IPS DF 4.7 (cell line): ENCODE data around the gene ELMO1.
"Not testable (repeated sequence)": the region's sequence is repeated elsewhere in the genome, so short reads cannot be mapped to it uniquely, and the experiment has no call there.

ENCODE experiments used
- DNase-seq: peaks from one replicate; pipeline ENCODE4 v3.0.0-alpha.2; 2013; ENCODE audit warnings: low spot score; ENCODE audit errors: extremely low read depth

The ELMO1 gene

DNA sequence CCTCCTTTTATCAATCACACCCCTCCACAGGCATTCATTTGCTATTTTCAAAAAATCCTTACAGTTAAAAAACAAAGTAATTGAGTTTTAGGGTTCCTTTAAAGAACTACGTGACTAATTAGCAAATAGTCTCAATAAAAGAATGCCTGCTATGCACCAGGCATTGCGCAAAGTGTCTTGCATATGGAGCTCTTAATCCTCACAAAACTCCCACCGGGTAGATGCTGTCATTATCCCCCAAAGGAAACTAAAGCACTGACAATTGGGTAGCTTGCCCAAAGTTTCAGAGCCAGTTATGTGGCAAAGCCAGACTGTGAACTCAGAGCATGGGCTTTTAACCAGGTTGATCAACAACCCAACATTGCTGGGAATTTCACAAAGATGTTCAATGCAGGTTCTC lies 305.7 kb downstream of the ELMO1 start:
- no peak for DNase-seq

DNA sequence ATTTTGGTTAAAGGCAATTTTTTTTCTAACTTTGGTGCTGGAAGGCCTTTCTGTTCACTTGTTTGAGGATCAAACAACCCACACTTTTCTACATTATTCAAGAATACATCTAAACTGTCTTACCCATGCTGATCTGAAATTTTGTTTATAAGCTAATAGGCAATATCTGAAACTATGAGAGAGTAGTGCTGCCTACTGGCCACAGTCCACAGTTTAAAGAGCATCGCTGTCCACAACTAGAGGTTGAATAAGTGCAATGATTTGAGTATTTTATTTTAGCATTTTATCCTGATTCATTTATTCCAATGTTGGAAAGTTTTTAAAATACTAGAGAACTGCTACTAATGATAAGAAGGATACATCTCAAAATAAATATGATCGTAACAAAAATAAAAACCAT lies 306.9 kb downstream of the ELMO1 start:
- DNase-seq, result no peak

DNA sequence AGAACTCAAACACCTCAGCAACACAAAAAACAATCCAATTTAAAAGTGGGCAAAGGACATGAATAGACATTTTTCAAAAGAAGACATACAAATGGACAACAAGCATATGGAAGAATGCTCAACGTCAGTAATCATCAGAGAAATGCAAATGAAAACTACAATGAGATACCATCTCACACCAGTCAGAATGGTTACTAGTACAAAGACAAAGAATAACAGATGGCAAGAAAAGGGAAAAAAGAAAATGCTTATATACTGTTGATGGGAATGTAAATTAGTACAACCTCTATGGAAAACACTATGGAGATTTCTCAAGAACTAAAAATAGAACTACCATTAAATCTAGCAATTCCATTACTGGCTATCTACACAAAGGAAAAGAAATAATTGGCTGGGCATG lies 314.8 kb downstream of the ELMO1 start:
- DNase-seq, result not testable (repeated sequence)

DNA sequence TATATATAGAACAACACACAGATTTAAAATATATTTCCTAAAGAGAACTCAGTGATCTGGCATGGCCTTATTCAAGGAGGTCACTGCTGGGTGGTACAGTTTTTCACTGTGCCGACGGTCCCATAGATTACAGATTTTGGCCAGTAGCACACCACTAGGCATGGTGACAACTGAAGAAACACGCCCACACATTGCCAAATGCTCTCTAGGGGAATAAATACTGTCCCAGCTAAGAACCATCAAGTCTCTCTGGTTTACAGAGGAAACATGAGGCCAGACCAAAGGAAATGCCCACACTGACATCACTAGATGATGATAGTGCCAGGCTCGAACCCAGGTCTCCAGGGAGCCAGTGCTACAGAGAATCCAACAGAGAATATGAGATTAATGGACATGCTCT lies 316.8 kb downstream of the ELMO1 start:
- DNase-seq, result no peak

DNA sequence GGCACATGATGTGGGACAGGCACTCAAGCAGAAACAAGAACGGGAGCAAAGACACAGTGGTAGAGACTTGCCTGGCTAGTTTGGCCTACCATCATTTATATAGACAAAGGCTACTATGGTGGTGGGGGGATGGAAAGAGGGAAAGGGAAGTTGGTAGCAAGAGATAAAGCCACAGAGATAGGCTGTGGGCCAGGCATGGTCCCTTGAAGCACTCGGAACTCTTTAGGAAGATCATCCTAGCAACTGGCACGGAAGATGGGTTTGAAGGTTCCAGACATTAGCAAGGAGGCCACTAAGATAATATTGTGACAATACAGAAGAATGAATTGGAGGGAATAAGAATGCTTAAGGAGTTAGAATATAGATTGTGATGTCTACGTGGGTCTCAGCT lies 319.6 kb downstream of the ELMO1 start:
- DNase-seq, result no peak

DNA sequence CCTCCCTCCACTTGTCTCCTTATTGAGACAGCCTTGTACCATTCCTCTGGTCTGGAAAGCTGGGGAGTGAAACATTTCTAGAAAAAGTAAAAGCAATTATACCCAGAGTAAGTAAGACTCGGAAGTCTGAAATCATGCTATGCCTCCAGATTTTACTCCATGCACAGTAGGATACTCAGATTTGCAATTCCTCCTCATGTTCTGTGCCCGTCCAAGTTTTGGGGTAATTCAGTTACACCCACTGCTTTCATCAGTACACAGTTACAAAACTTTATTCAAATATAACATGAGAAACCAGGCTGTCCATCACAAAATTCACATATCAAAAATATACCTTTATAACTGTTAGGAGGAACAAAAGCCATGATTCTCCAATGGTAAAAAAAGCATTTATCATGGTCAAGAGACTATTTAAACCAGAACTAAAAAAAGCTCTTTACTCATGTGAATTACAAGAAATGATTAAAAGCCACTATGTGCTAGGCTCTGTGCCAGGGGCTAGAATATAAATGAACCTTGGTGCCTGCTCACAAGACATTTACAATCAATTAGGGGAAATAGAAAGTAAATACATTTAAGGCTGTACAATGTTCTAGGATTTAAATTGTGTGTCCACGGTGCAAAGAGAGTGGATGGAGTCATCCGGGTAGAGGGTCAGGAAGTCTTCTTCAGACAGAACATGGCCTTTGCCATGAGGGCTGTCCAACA lies 320.2 kb downstream of the ELMO1 start:
- no peak for DNase-seq

DNA sequence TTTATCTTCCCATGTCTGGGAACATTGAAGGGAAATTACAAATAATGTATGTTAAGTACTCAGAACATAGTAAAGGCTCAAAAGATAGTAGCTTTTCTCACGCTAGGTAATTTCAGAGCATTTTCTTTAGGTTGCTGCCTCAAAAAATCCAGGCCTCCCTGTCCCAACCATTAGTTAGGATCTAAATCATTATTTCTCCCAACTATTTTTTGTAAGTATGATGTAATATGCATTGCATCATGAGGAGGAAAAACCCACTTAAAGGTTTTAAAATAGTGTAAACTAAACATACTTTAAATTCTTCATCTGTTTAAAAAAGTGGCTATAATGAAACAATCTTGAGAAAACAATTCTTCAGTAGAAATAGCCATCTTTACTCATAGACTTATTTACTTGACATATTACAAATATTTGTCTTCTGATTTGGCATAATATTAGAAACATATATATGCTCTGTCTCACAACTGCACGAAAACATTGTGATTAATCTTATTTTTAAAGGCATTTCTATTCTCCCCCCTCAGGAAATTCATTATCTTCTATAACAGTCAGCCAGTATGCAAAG lies 329.3 kb downstream of the ELMO1 start:
- no peak for DNase-seq

DNA sequence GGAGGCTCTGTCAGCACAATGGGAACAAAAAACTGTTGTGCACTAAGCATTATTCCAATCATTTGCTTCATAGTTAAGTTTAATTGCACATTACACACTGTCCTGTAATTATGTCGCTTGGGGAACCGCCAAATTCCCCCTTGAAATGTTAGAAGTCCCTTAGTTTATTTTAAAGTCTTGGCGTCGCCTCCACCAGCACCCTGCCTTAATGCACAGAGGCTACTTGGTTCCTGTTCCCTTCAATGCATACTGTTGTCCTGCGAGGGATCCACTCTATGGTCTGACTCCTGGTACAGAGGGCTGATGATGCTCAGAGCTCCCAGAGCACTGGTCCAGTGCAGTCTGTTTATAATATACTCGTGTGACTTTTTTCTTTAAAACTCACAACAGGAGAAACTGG lies 330.7 kb downstream of the ELMO1 start:
- DNase-seq, result no peak

DNA sequence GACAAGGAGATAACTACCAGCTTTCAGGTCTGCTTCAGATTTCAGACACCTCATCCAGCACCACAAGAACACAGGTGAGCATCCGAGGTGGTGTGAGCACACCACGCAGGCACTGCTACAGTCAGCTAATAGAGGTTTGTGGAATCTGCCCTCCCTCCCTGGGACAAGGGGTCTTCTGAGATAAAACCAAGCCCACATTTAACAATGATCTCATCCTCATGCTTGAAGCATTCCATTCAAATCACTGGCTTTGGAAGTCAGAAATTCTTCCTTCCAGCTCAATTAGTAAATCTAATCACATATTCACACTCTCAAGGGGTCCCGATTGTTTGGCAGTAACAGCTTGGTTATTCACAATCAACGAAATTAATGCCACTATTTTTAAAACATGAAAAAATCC lies 331.4 kb downstream of the ELMO1 start:
- DNase-seq, result peak; percentile 69

DNA sequence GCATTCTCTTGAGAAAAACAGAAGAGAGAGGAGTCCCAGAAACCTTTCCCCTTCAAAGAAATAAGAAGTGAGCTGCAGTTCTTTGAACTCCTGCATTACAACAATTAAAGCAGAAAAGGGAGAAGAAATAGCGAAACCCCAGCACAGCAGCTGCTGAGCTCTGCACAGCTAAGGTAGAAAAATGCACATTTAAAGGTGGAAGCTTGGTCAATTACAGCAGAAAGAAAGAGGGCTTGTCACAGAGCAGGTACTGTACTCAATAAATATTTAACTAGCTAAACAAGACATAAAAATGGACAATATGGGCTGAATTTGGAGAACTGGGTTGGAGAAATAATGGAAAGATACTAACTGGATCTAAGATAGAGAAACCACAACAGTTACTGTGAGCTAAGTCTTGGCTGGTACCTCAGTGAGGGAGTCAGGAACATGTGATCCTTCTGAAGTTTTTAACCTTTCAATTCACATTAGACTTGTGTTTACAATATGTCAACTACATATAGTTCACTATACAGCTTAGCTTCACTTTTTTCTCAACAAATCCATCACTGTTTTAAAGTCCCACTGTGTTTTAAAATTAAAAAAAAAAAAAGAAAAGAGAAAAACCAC lies 332.5 kb downstream of the ELMO1 start:
- DNase-seq, result no peak

DNA sequence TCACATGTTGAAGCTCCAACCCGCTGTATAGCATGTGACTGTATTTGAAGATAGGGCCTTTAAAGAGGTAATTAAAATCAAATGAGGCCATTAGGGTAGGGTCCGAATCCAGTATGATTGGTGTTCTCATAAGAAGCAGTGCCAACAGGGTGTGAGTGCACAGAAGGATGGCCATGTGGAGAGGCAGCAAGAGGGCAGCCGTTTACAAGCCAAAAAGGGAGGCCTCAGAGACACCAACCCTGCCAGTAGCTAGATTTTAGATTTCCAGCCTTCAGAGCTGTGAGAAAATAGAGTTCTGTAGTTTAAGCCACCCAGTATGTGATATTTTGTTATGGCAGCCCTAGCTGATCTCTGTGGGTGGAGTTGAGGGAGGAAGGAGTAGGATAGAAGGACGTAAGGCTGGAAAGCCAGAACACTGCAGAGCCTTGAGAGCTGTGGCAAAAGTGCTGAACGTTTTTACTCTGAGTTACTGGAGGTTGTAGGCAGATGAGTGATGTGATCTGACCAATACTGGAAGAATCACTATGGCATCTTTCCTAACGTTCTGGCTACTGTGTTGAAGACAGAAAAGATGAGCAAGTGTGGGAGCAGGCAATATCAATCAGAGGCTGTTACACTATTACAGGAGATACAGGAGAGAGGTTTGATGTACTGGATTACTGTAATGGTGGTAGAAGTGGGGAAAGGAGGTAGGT lies 334.9 kb downstream of the ELMO1 start:
- DNase-seq, result no peak

DNA sequence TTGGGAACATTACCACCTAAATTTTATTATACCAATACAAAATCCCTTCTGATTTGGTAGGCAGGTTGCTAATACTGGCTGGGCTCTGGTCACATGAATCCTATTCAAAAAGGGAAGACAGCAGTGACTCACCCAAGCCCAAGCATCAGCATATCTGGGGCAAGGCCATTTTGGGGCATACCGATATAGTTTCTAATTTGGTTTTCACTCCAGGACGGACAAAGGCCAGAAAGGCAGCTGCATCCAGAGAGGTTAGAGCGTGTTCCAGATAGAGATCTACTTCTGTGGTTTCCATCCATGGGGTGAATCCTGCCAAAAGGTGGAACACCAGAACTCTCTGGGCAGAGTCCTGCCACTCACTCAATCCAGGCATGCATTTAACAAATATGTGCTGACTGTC lies 335.8 kb downstream of the ELMO1 start:
- no peak for DNase-seq

DNA sequence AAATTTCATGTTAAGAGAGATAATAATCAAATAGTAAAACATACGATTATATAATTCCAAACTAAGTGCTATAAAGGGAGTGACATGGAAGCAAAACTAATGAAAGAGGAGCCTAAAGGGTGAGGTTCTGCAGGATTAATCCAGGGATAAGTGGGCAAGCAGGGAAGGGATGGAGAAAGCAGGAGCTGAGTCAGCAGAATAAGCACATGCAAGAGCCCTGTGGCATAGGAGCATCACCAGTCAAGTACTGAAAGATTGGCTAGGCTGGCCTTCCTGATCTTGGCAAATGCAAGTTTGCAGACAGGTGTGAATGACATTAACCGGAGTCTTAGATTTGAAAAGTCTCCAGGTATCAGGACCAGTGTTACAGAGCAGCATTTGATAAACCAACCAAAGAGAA lies 336.4 kb downstream of the ELMO1 start:
- DNase-seq, result no peak

DNA sequence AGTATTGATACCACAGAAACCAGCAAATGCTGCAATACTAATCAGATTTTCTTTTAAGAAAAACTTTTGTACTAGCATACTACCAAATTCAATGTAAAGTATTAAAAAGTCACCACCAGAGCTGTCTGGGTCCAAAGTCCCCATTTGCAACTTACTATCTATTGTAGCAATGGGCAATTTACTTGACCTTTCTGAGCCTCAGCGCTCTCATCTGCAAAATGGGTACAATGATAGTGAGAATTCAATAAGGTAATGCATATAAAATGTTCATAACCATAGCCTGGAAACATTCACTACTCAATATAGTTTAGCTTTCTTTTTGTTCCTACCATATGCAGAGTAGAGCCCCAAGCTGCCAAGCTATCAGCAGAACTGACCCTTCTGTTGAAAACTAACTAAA lies 337.2 kb downstream of the ELMO1 start:
- no peak for DNase-seq

DNA sequence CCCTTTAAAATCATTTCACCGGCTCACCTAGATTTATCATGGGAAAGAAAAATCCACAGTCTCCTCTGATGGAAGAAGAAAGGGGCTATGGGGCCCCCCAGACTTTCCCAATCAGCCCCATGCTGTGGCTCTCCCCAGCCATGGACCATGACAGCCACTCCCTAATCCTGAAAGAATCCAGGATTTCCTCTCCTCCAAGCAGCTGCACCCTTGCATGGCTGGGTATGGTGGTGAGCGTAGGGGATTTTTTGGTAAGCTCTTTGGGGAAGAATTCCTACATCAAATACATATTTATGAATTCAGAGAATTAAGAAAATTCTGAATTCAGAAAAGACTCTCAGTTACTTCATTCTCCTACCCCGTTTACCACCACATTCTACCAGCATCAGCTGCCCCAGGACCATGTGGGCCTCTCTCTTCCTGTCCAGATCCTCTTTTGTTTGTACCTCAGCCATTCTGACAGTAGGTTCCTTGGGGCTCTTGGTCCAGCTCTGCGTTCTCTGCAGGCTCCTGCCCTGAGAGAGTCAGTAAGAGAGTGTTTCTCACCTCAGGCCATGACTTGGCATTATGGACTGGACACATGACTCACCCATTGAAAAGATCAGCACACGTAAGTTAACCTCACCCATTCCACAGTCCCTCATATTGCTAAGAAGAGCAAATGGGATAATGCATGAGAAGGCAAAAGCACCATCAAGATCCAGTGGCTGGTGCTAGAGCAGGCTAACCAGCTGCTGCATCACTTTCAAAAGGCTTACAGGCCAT lies 337.8 kb downstream of the ELMO1 start:
- no peak for DNase-seq

DNA sequence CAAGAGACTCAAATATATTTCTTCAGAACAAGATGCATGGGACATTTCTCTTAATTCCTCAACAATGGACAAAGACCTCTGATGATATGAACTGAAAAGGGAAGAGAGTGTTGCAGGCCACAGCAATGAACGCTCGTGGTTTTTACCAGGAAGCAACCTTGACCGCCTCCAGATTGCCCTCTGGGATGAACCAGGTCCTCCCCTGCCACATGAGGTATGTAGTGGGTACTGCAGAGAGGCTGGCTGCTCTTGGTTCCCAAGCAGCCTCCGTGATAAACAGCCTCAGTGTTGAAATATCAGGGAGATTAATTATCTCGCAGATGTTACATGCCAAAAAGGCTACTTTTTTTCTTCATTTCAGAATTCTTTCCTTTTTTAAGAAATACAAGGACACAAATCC lies 338.8 kb downstream of the ELMO1 start:
- DNase-seq, result no peak

DNA sequence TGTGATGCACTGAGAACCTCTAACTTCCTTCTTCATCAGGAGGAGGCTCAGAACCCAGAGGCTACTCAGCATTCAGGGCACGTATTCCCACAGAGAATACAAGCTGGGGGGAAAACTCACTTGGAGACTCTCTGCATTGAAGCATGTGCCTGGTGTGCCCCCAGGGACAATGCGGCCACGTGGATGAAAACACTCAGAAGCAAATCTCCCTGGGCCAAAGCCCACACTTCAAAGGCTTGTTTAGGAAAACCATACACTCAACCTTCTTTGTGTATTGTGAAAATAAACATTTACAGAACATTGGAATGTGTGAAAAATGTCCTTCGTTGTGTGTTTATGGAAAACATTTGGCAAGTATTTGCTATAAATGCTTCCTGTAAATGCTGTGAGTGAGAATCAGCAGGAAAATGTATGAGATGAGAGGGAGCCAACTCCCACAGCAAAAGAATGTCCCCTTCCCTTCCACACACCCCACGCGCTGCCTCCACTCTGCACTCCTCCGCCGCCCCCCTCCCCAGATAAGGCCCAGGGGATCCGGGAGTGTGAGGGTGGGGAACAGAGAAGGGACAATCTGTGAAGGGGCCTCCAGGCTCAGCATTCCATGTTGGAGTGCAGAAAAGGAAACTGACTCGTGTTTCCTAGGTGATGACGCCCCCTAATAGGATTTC lies 339.5 kb downstream of the ELMO1 start:
- DNase-seq, result no peak

DNA sequence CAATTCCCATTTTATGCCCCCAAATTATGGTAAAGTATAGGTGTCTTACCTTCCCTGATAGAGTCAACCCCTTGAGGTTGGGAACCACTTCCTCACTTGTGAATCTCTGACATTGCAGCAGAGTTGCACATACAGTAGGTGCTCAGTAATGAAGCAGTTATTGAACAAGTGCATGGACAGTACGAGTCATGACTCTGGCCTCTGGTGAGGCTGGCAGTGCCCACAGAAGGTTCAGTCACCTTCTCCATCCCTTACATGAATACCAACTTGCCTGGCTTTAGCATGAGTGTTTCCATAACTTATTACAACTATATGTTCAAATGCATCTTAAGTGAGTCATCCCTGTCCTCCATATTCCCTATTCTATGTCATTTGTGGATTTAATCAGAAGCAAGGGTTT lies 340.0 kb downstream of the ELMO1 start:
- no peak for DNase-seq

DNA sequence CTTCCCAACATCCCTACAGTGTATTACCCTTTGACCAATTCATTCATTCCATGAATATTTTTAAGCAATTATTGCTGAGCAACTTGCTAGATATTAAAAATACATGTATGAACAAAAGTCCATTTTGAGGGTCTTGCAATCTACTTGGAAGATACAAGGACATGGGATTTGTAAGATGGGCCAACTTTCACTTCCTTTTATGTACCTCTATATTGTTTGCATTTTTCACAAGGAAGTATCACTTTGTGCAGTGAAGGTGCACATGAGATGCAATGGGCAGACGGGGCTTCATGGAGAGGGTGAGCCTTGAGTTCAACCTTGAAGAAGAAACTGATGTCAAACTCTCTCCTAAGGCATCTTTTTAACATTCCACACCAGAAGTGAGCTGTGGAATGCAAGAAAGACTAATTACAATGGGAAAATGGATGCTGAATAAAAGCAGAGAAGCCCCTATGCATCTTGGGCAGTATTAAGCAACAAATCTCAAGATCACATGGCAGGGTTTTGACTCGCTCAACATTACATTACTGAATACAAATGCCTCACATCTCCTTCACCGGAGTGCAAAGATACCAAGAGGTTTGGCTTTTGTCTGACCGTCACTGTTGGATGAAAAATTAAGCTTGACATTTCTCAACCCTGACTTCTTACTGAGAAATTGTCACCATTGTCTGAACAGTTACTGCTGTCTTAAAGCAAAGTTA lies 341.5 kb downstream of the ELMO1 start:
- no peak for DNase-seq

DNA sequence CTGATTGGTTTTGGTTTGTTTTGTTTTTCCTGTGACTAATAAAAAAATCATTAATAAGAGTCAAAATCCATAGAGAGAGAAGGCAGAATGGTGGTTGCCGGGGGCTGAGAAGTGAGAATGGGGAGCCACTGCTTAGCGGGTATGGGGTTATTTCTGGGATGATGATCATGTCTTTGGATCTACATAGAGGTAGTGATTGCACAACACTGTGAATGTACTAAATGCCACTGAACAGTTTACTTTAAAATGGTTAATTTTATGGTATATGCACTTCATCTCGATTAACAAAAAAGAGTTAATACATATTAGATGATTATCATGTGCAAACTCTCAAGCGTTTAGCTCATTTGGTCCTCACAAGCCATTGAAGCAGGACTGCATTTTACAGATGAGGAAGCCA lies 342.9 kb downstream of the ELMO1 start:
- no peak for DNase-seq
